ENCODE measurements around the gene PUSL1. TPM values are rescaled to one million over a fixed set of nuclear protein-coding genes. Genes with fewer than 3 reads are reported as not detected.

PUSL1 gene
- polyA plus RNA-seq, 1 experiment = 9.6 TPM

DNA sequence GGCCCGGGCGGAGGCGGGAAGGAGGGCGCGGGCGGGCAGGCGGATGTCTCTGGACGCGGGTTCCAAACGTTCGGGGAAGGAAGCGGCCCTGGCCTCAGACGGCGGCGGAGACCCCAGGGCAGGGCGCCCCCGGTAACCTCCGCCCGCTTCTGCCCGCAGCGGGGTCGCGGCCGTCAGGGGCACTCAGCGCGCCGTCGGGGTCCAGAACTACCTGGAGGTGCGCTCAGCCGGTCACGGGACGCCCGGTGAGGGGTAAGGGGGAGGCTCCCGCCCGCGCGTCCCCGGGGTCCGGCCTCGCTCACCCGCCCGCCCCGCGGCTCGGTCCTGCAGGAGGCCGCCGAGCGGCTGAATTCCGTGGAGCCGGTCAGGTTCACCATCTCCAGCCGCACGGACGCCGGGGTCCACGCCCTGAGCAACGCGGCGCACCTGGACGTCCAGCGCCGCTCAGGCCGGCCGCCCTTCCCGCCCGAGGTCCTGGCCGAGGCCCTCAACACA lies 406 bp downstream of the PUSL1 start:
- Histone ChIP-seq H3K27ac (ENCODE audit: low read depth, low read length) (peak overlapping the region; percentile 21), H3K4me3 (ENCODE audit: low read depth, low read length) (peak overlapping the region; percentile 70), H3K9me3 (ENCODE audit: control insufficient read depth, insufficient read depth, low read length) (no peaks in the 10 kb centered on the region; the same call in 1 of the 2 replicates), H3K27me3 (ENCODE audit: control insufficient read depth, insufficient read depth, low read length) (no peaks in the 10 kb centered on the region)
- CTCF ChIA-PET = no interaction called here
- POLR2A ChIA-PET = no interaction called here
- DNase-seq (ENCODE audit: low read depth, low spot score) = no peak
- TF ChIP-seq, protein P1, sequence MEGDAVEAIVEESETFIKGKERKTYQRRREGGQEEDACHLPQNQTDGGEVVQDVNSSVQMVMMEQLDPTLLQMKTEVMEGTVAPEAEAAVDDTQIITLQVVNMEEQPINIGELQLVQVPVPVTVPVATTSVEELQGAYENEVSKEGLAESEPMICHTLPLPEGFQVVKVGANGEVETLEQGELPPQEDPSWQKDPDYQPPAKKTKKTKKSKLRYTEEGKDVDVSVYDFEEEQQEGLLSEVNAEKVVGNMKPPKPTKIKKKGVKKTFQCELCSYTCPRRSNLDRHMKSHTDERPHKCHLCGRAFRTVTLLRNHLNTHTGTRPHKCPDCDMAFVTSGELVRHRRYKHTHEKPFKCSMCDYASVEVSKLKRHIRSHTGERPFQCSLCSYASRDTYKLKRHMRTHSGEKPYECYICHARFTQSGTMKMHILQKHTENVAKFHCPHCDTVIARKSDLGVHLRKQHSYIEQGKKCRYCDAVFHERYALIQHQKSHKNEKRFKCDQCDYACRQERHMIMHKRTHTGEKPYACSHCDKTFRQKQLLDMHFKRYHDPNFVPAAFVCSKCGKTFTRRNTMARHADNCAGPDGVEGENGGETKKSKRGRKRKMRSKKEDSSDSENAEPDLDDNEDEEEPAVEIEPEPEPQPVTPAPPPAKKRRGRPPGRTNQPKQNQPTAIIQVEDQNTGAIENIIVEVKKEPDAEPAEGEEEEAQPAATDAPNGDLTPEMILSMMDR (IDR thresholded peaks at IDR 0.05; ENCODE audit: low read depth, low read length) = no peak

DNA sequence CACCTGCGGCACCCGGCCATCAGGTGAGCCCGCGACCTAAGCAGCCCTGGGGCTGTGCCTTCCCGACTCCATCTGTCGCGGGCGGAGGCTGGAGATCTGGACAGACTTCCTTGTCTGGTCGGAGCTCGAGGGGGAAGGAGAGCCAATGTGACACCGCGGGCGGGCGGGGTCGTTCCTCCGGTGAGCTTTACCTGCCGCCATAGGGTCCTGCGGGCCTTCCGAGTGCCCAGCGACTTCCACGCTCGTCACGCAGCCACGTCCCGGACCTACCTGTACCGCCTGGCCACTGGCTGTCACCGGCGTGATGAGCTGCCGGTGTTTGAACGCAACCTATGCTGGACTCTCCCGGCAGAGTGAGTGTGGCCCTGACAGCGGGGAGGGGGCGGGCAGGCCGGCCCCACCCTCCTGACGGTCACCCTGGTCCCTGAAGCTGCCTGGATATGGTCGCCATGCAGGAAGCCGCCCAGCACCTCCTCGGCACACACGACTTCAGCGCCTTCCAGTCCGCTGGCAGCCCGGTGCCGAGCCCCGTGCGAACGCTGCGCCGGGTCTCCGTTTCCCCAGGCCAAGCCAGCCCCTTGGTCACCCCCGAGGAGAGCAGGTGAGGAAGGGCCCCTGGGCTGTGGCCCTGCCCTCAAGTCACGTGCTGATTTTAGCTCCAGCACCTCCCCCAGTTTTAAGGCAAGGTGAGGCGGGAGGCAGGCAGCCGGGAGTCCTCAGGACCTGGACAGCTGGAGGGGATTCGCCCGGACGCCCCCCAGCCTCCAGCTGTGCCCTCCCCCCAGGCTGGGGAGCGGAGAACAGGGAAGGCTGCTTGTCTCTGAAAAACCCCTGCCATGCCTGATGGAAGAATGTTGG lies 1.1 kb downstream of the PUSL1 start:
- Histone ChIP-seq H3K9me3 (ENCODE audit: control insufficient read depth, insufficient read depth, low read length) (no peaks in the 10 kb centered on the region; the same call in 1 of the 2 replicates), H3K27ac (ENCODE audit: low read depth, low read length) (no peak overlapping the region), H3K27me3 (ENCODE audit: control insufficient read depth, insufficient read depth, low read length) (no peaks in the 10 kb centered on the region), H3K4me3 (ENCODE audit: low read depth, low read length) (peak overlapping the region; percentile 70)
- no peak for DNase-seq (ENCODE audit: low read depth, low spot score)
- POLR2A ChIA-PET = interaction anchor here (0.6 kb wide), 1 partner anchor 37 kb away, joined by 12 read pairs; no protein-coding TSS in a partner anchor
- CTCF ChIA-PET = no interaction called here
- TF ChIP-seq, protein P1 (IDR thresholded peaks at IDR 0.05; ENCODE audit: low read depth, low read length) = no peak

DNA sequence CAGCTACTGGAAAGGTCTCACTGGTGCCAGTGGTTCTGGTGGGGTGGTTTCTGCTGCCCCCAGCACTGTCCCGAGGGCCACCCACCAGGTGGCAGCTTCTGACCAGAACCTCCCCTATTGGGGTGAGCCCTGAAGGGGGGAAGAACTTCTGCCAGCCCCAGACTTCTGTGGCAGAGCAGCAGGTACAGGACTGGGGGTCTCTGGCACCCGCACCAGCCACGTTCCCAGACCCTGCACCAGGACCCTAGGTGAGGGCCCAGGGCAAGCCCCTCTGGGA lies 1.6 kb downstream of the PUSL1 start:
- H3K27ac ChIP-seq (ENCODE audit: low read depth, low read length) = no peak overlapping the region
- DNase-seq (ENCODE audit: low read depth, low spot score) = no peak
- H3K9me3 ChIP-seq (ENCODE audit: control insufficient read depth, insufficient read depth, low read length) = no peaks in the 10 kb centered on the region; the same call in 1 of the 2 replicates
- CTCF ChIA-PET = no interaction called here
- TF ChIP-seq, protein P1 (IDR thresholded peaks at IDR 0.05; ENCODE audit: low read depth, low read length) = no peak
- H3K27me3 ChIP-seq (ENCODE audit: control insufficient read depth, insufficient read depth, low read length) = no peaks in the 10 kb centered on the region
- POLR2A ChIA-PET = no interaction called here
- peak overlapping the region; percentile 70; the same call in 1 of the 2 replicates for H3K4me3 ChIP-seq (ENCODE audit: low read depth, low read length)

DNA sequence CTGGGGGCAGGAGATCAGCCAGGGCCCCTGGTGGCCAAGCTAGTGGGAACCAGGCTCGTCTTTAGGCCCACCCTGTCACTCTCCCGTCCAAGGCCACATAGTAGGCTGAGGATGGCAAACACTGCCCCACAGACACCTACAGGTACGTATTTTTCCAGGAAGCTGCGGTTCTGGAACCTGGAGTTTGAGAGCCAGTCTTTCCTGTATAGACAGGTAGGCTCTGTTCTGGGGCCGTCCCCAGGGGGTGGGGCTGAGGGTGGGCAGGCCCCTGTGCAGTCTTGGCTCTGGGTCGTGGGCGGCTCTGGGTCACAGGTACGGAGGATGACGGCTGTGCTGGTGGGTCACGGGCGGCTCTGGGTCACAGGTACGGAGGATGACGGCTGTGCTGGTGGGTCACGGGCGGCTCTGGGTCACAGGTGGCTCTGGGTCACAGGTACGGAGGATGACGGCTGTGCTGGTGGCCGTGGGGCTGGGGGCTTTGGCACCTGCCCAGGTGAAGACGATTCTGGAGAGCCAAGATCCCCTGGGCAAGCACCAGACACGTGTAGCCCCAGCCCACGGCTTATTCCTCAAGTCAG lies 2.2 kb downstream of the PUSL1 start:
- DNase-seq (ENCODE audit: low read depth, low spot score) = no peak

More for the DNA sequence above, 2.2 kb downstream of the PUSL1 start:
- Histone ChIP-seq H3K27me3 (ENCODE audit: control insufficient read depth, insufficient read depth, low read length) (no peaks in the 10 kb centered on the region), H3K4me3 (ENCODE audit: low read depth, low read length) (no peak overlapping the region), H3K9me3 (ENCODE audit: control insufficient read depth, insufficient read depth, low read length) (no peaks in the 10 kb centered on the region; the same call in 1 of the 2 replicates), H3K27ac (ENCODE audit: low read depth, low read length) (no peak overlapping the region)
- ChIA-PET CTCF (no interaction called here), POLR2A (interaction anchor here (1.1 kb wide), 1 partner anchor 61 kb away, joined by 3 read pairs; no protein-coding TSS in a partner anchor)
- TF ChIP-seq, protein P1 (IDR thresholded peaks at IDR 0.05; ENCODE audit: low read depth, low read length) = no peak

All from AG04450 (cell line).